ENCODE results near the gene MAP2K7. TPM values are rescaled to one million over a fixed set of nuclear protein-coding genes. Genes with fewer than 3 reads are reported as not detected.

Gene MAP2K7
- total and polyA plus RNA-seq, 2 of the 4 experiments (the other 2 are of a cell fraction): 4.1 to 15.6 TPM

DNA sequence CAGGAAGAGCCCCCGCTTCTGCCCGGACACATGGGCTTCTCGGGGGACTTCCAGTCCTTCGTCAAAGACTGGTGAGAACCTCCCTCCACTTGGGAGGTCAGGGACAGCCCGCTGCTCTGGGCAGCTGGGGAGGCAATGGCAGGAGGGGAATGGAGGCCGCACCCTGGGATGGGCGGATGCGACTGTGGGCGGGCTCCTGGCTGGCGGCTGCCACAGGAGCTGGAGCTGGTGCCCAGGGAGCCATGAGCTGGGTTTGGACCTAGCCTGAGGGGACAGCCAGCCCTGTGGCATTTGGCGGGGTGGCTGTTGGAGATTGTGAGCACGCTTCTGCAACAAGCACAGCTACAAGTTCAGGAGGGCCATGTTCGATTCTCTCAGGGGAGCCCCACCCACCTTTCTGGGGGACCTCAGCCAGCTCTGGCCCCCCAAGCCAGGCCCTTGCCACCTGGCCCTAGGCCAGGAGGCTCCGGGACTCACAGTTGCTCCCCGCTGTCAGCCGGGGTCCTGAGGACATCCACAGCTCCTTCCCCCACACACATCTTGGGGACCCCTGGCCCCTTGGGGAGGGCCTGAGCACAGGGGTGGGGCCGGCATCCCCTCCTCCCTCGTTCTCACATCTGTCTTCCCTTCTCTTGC is 7.9 kb downstream of the MAP2K7 start:
- Histone ChIP-seq H3K27me3 (ENCODE audit: control insufficient read depth, insufficient read depth, low read length) (peaks cover 9% of the 10 kb centered on the region), H3K4ac (ENCODE audit: low read depth, low read length) (no peak overlapping the region), H3K4me1 (ENCODE audit: control insufficient read depth, insufficient read depth, low read length) (peaks cover 5% of the 10 kb centered on the region; the same call in 1 of the 2 replicates), H2BK20ac (ENCODE audit: low read depth, low read length) (no peak overlapping the region), H2BK15ac (ENCODE audit: low read depth, low read length) (no peak overlapping the region), H4K20me1 (ENCODE audit: insufficient read depth, low read length) (peaks cover 25% of the 10 kb centered on the region), H3K79me1 (ENCODE audit: low read depth in 1 of 2, low read length in 2 of 2) (peaks cover 0 to 20% of the 10 kb centered on the region in 2 experiments; a peak in 2 of 4 replicates), H2BK120ac (ENCODE audit: low read depth, low read length) (no peak overlapping the region), H4K5ac (ENCODE audit: low read depth, low read length) (no peak overlapping the region), H3K14ac (replicated peaks; ENCODE audit: low read depth, low read length) (no peak overlapping the region), H3K36me3 (ENCODE audit: control insufficient read depth, insufficient read depth, low read length) (peaks cover 30% of the 10 kb centered on the region), H2AK9ac (replicated peaks; ENCODE audit: low read depth, low read length, poor library complexity) (no peak overlapping the region), H2AFZ (replicated peaks; ENCODE audit: low read length, poor library complexity) (no peak overlapping the region), H4K91ac (ENCODE audit: insufficient read depth, low read depth, low read length) (no peak overlapping the region), H3K18ac (ENCODE audit: low read depth, low read length) (no peak overlapping the region), H3K9me1 (ENCODE audit: insufficient read depth, low read length) (no peaks in the 10 kb centered on the region; the same call in 1 of the 2 replicates), H3K27ac (ENCODE audit: insufficient read depth, low read length) (no peak overlapping the region), H3K4me3 (ENCODE audit: insufficient read depth, low read depth, low read length) (no peak overlapping the region), H3K56ac (ENCODE audit: extremely low read depth, insufficient read depth, low read length) (no peak overlapping the region), H4K8ac (ENCODE audit: low read depth in 2 of 2, low read length in 2 of 2) (no peak overlapping the region), H3K23ac (ENCODE audit: low read depth, low read length) (no peak overlapping the region), H2BK5ac (ENCODE audit: low read depth, low read length, poor library complexity, severe bottlenecking) (no peak overlapping the region), H2AK5ac (ENCODE audit: low read depth, low read length) (no peak overlapping the region), H3K4me2 (ENCODE audit: low read depth, low read length) (no peak overlapping the region), H3K9ac (ENCODE audit: low read depth, low read length) (no peak overlapping the region), H3K9me3 (ENCODE audit: control insufficient read depth, insufficient read depth, low read length) (no peaks in the 10 kb centered on the region)
- BruUV-seq (replicated peaks): no TSS peak
- TF ChIP-seq NFE2L2 (IDR thresholded peaks at IDR 0.05; ENCODE audit: low read depth, low read length) (no peak), BHLHE40 (IDR thresholded peaks at IDR 0.05; ENCODE audit: low read depth, low read length) (no peak), MXI1 (IDR thresholded peaks at IDR 0.05; ENCODE audit: borderline replicate concordance, low read depth, low read length) (no peak), MAFK (IDR thresholded peaks at IDR 0.05; ENCODE audit: low read depth, low read length) (no peak)
- TF ChIP-seq, protein P1, sequence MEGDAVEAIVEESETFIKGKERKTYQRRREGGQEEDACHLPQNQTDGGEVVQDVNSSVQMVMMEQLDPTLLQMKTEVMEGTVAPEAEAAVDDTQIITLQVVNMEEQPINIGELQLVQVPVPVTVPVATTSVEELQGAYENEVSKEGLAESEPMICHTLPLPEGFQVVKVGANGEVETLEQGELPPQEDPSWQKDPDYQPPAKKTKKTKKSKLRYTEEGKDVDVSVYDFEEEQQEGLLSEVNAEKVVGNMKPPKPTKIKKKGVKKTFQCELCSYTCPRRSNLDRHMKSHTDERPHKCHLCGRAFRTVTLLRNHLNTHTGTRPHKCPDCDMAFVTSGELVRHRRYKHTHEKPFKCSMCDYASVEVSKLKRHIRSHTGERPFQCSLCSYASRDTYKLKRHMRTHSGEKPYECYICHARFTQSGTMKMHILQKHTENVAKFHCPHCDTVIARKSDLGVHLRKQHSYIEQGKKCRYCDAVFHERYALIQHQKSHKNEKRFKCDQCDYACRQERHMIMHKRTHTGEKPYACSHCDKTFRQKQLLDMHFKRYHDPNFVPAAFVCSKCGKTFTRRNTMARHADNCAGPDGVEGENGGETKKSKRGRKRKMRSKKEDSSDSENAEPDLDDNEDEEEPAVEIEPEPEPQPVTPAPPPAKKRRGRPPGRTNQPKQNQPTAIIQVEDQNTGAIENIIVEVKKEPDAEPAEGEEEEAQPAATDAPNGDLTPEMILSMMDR (conservative IDR thresholded peaks at IDR 0.05; ENCODE audit: low read depth, low read length): no peak
- TF ChIP-seq, protein P2, sequence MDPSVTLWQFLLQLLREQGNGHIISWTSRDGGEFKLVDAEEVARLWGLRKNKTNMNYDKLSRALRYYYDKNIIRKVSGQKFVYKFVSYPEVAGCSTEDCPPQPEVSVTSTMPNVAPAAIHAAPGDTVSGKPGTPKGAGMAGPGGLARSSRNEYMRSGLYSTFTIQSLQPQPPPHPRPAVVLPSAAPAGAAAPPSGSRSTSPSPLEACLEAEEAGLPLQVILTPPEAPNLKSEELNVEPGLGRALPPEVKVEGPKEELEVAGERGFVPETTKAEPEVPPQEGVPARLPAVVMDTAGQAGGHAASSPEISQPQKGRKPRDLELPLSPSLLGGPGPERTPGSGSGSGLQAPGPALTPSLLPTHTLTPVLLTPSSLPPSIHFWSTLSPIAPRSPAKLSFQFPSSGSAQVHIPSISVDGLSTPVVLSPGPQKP (IDR thresholded peaks at IDR 0.05; ENCODE audit: borderline replicate concordance, low read depth, low read length): no peak
- in situ Hi-C loops (cut with MboI; ENCODE audit: low sequenced_read_pairs): no loop called here
- ChIA-PET POLR2A (ENCODE audit: unreplicated experiment) (no interaction called here), CTCF (no interaction called here)
- intact Hi-C loops (cut with micrococcal nuclease): no loop called here
- ATAC-seq (ENCODE audit: low read depth): no peak
- dilution Hi-C loops (cut with HindIII; ENCODE audit: low sequenced_read_pairs, unreplicated experiment): no loop called here
- no peak for DNase-seq
- WGBS, 2 experiments (ENCODE audit: extremely low coverage in 2 of 2, insufficient read length in 1 of 2): 97% methylated on average over 10 of the region's 18 CpGs; no CpG with 5 or more reads in 1 of the 2 experiments
